OCI-LY3 (cell line): ENCODE measurements around the gene NUTM2A.
"Not testable (repeated sequence)": the region's sequence is repeated elsewhere in the genome, so short reads cannot be mapped to it uniquely, and the experiment has no call there.

Source experiments
- CTCF ChIP-seq: fragments of 200-600, 300-600 bp; sonication (generic); IDR thresholded peaks from 2 replicates; pipeline ENCODE4 v1.5.1; 2014; ENCODE audit warnings: antibody characterized with exemption, low read length, low read depth
- EZH2phosphoT487 ChIP-seq: fragments of 200-600 bp; shearing (Covaris generic); IDR thresholded peaks from 2 replicates; pipeline ENCODE4 v1.6.1; 2018; ENCODE audit warnings: antibody characterized with exemption, mixed run types, low read depth

- not testable (repeated sequence) for TF ChIP-seq CTCF, EZH2phosphoT487
Measured at GRCh38 chr10:87200924-87201323, 24.3 kb upstream of the NUTM2A start.
